GM12878 (cell line): Measurements from ENCODE around the gene SPEM2. TPM values are rescaled to one million over a fixed set of nuclear protein-coding genes. Genes with fewer than 3 reads are reported as not detected.

Experiments used
- ATAC-seq: fragments of 200-7000 bp; cut with Tn5 transposase; 3 replicates; pipeline ENCODE4 v1.9.1; 2020; ENCODE audit warnings: mild to moderate bottlenecking, moderate library complexity
- BruUV-seq: library from RNA; stranded (reverse); fragments of 400-500 nt; replicated peaks from 2 replicates; lab custom pipeline; 2021; lab: Mats Ljungman, UMichigan
- CTCF ChIA-PET: fragments of 300-600 bp; sonication (Branson Sonifier 250); formaldehyde crosslinking; extraction: SDS; loops from one replicate; lab custom pipeline; 2021; ENCODE audit warnings: inconsistent platforms; lab: Yijun Ruan, JAX
- POLR2A ChIA-PET: fragments of 350-600 bp; formaldehyde crosslinking; extraction: SDS; loops from one replicate; lab custom pipeline; 2021; ENCODE audit warnings: inconsistent platforms; lab: Charles Lee
- RAD21 ChIA-PET: fragments of 300-600 bp; sonication (Branson Sonifier 250); formaldehyde crosslinking; loops from one replicate; lab custom pipeline; 2023; ENCODE audit warnings: antibody characterized with exemption; ENCODE audit not compliant: unreplicated experiment; lab: Charles Lee
- SMC1A ChIA-PET: fragments of 300-600 bp; sonication (Branson Sonifier 250); formaldehyde crosslinking; loops from one replicate; lab custom pipeline; 2023; ENCODE audit not compliant: unreplicated experiment, uncharacterized antibody; lab: Charles Lee
- DNase-seq: peaks from one replicate; pipeline ENCODE4 v3.0.0-alpha.2; 2011; ENCODE audit warnings: low read depth, low spot score
- FAIRE-seq: peaks from 3 replicates; lab custom pipeline; 2011; peaks lifted over from hg19 to GRCh38; lab: Jason Lieb, UNC
- H2AFZ ChIP-seq: 2 replicates; pipeline ENCODE4 v1.6.0; 2011; ENCODE audit warnings: low read depth, low read length, control low read depth; ENCODE audit not compliant: control insufficient read depth
- H3K27ac ChIP-seq: 2 replicates; pipeline ENCODE4 v1.5.1; 2011; ENCODE audit warnings: control low read depth; ENCODE audit not compliant: control insufficient read depth, insufficient read depth
- H3K27me3 ChIP-seq, 2 experiments: replicated peaks in 1 of 2; 2 replicates each; pipeline versions ENCODE4 v1.6.0 to v1.6.1; 2011; ENCODE audit warnings: low read length in 1 of 2; ENCODE audit not compliant: control insufficient read depth in 2 of 2, insufficient read depth in 2 of 2
- H3K36me3 ChIP-seq, 2 experiments: 2 replicates each; pipeline ENCODE4 v1.5.1; 2011; ENCODE audit warnings: low read length in 1 of 2; ENCODE audit not compliant: control insufficient read depth in 2 of 2, insufficient read depth in 2 of 2
- H3K4me1 ChIP-seq: 2 replicates; pipeline ENCODE4 v1.6.1; 2011; ENCODE audit warnings: mild to moderate bottlenecking, low read length, moderate library complexity, mixed read lengths; ENCODE audit not compliant: control insufficient read depth, insufficient read depth
- H3K4me2 ChIP-seq: 2 replicates; pipeline ENCODE4 v1.6.0; 2011; ENCODE audit warnings: control low read depth; ENCODE audit not compliant: control insufficient read depth, insufficient read depth
- H3K4me3 ChIP-seq: fragments of 200-600 bp; sonication (generic); 2 replicates; pipeline ENCODE4 v1.5.1; 2016
- H3K79me2 ChIP-seq: 2 replicates; pipeline ENCODE4 v1.6.0; 2011; ENCODE audit warnings: low read length; ENCODE audit not compliant: control insufficient read depth, insufficient read depth
- H3K9ac ChIP-seq: 2 replicates; pipeline ENCODE4 v1.8.0; 2011; ENCODE audit warnings: low read length, control low read depth, mixed read lengths; ENCODE audit not compliant: control insufficient read depth, insufficient read depth
- H3K9me3 ChIP-seq: replicated peaks from 3 replicates; pipeline ENCODE4 v1.5.1; 2011; ENCODE audit warnings: mild to moderate bottlenecking, low read length; ENCODE audit not compliant: control insufficient read depth, insufficient read depth
- H4K20me1 ChIP-seq: 2 replicates; pipeline ENCODE4 v1.6.0; 2011; ENCODE audit not compliant: control insufficient read depth, insufficient read depth
- CBFB ChIP-seq: IDR thresholded peaks from 2 replicates; pipeline ENCODE4 v1.6.1; 2016; ENCODE audit warnings: antibody characterized with exemption, low read depth
- CEBPB ChIP-seq, 2 experiments: fragments of 150-350 bp in 1 of 2; IDR thresholded peaks; 2 replicates each; pipeline ENCODE4 v1.6.1; 2012 to 2014; ENCODE audit warnings: low read depth in 2 of 2, low read length in 2 of 2, borderline replicate concordance in 1 of 2, inconsistent platforms in 1 of 2
- HCFC1 ChIP-seq: fragments of 150-350 bp; IDR thresholded peaks from 2 replicates; pipeline ENCODE4 v1.6.1; 2014; ENCODE audit warnings: low read length
- MEF2B ChIP-seq: fragments of 450-650 bp; IDR thresholded peaks from 2 replicates; pipeline ENCODE4 v1.6.1; 2018; ENCODE audit warnings: mild to moderate bottlenecking, moderate library complexity; ENCODE audit not compliant: partially characterized antibody, poor library complexity, severe bottlenecking
- NBN ChIP-seq: fragments of 450-650 bp; IDR thresholded peaks from 2 replicates; pipeline ENCODE4 v1.6.1; 2016
- NFXL1 ChIP-seq: fragments of 450-650 bp; IDR thresholded peaks from 2 replicates; pipeline ENCODE4 v1.6.1; 2017; ENCODE audit warnings: antibody characterized with exemption, mild to moderate bottlenecking, borderline replicate concordance
- NFYA ChIP-seq: IDR thresholded peaks from 2 replicates; pipeline ENCODE4 v1.6.1; 2011; ENCODE audit warnings: low read depth, mild to moderate bottlenecking, low read length, improper control_type of control experiment, borderline replicate concordance
- PAX8 ChIP-seq: fragments of 450-650 bp; IDR thresholded peaks from 2 replicates; pipeline ENCODE4 v1.6.1; 2017; ENCODE audit warnings: mild to moderate bottlenecking, moderate library complexity
- POLR2AphosphoS5 ChIP-seq: IDR thresholded peaks from 2 replicates; pipeline ENCODE4 v1.6.1; 2011; ENCODE audit warnings: mild to moderate bottlenecking, low read length, inconsistent platforms
- RCOR1 ChIP-seq: conservative IDR thresholded peaks from 2 replicates; pipeline ENCODE4 v1.6.1; 2012; ENCODE audit warnings: low read depth, low read length, improper control_type of control experiment
- RELA ChIP-seq: fragments of 450-650 bp; IDR thresholded peaks from 2 replicates; pipeline ENCODE4 v1.8.0; 2014; ENCODE audit warnings: borderline replicate concordance; ENCODE audit not compliant: partially characterized antibody
- SIN3A ChIP-seq: IDR thresholded peaks from 2 replicates; pipeline ENCODE4 v1.6.1; 2012; ENCODE audit warnings: low read depth, low read length, improper control_type of control experiment
- TAF1 ChIP-seq: IDR thresholded peaks from 2 replicates; pipeline ENCODE4 v1.6.1; 2011; ENCODE audit warnings: mild to moderate bottlenecking, low read depth, low read length, borderline replicate concordance
- ZSCAN29 ChIP-seq: fragments of 450-650 bp; IDR thresholded peaks from 2 replicates; pipeline ENCODE4 v1.6.1; 2017; ENCODE audit warnings: mild to moderate bottlenecking, moderate library complexity
- WGBS: methylation state at CpG from one replicate; pipeline ENCODE4 v1.1.6; 2016; ENCODE audit warnings: low lambda C conversion rate; ENCODE audit not compliant: insufficient replicate concordance, insufficient coverage; ENCODE audit errors: missing lambda C conversion rate; 5-methylcytosine and 5-hydroxymethylcytosine counted together
- in situ Hi-C: fragments of 300-500 bp; cut with MboI; formaldehyde crosslinking; loops from 9 replicates; pipeline ENCODE4 v1.14.3; 2018; ENCODE audit warnings: mixed read lengths
- intact Hi-C: fragments of 100-400 bp; cut with micrococcal nuclease; formaldehyde crosslinking; loops from one replicate; pipeline ENCODE4 v1.14.2; 2022; ENCODE audit not compliant: unreplicated experiment
- polyA plus RNA-seq, 11 experiments: library from polyadenylated mRNA; depleted of rRNA in 4 of 11; unstranded in 6 of 11; stranded (reverse) in 5 of 11; fragments of >200 nt; fragmentation: Nextera tagmentation in 4 of 11; fragmentation: Illumina TruSeq in 1 of 11; extraction: Ambion mirVana in 4 of 11; extraction: Trizol in 1 of 11; gene quantifications; 1 replicate in 1 of 11; 2 replicates in 10 of 11; pipeline versions ENCODE4 v1.2.1 to v1.2.3, GENCODE V29; 2011 to 2016; ENCODE audit warnings: inconsistent platforms in 2 of 11, missing spikeins in 2 of 11, low read depth in 1 of 11
- total RNA-seq, 4 experiments: library from RNA; depleted of rRNA in 3 of 4; stranded (reverse); fragments of >200 nt in 3 of 4; fragmentation: Illumina TruSeq in 1 of 4; extraction: Trizol in 1 of 4; gene quantifications; 2 replicates each; pipeline versions ENCODE4 v1.2.1 to v1.2.3, GENCODE V29; 2013 to 2021
- TF ChIP-seq, protein P1 (sequence below): fragments of 150-350 bp; IDR thresholded peaks from 2 replicates; pipeline ENCODE4 v1.6.1; 2014; ENCODE audit warnings: mild to moderate bottlenecking, low read depth, low read length
- TF ChIP-seq, protein P2 (sequence below): fragments of 450-650 bp; IDR thresholded peaks from 2 replicates; pipeline ENCODE4 v1.6.1; 2016; ENCODE audit warnings: mild to moderate bottlenecking
- TF ChIP-seq, protein P3 (sequence below): fragments of 150-350 bp; IDR thresholded peaks from 2 replicates; pipeline ENCODE4 v1.6.1; 2016; ENCODE audit warnings: low read depth, low read length

Gene SPEM2
- total and polyA plus RNA-seq, 10 of the 15 experiments (the other 5 are each of a cell fraction or from before 2014, with no cell fraction given): not detected

GRCh38 chr17:7405350-7406234 lies 19.8 kb upstream of the SPEM2 start (continued):
- no peak for TF ChIP-seq POLR2AphosphoS5
- no peak for TF ChIP-seq MEF2B
- TF ChIP-seq, protein P1, sequence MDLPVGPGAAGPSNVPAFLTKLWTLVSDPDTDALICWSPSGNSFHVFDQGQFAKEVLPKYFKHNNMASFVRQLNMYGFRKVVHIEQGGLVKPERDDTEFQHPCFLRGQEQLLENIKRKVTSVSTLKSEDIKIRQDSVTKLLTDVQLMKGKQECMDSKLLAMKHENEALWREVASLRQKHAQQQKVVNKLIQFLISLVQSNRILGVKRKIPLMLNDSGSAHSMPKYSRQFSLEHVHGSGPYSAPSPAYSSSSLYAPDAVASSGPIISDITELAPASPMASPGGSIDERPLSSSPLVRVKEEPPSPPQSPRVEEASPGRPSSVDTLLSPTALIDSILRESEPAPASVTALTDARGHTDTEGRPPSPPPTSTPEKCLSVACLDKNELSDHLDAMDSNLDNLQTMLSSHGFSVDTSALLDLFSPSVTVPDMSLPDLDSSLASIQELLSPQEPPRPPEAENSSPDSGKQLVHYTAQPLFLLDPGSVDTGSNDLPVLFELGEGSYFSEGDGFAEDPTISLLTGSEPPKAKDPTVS: no peak
- TF ChIP-seq, all 136 proteins: peak for 0

- no peak overlapping the region for H3K4me2 ChIP-seq
- H4K20me1 ChIP-seq: no peaks in the 10 kb centered on the region
- H2AFZ ChIP-seq: no peak overlapping the region
- H3K27ac ChIP-seq: no peak overlapping the region
- H3K27me3 ChIP-seq: peaks cover 0 to 6% of the 10 kb centered on the region in 2 experiments; a peak in 2 of 4 replicates
- peaks cover 2% of the 10 kb centered on the region for H3K79me2 ChIP-seq
- H3K9ac ChIP-seq: no peak overlapping the region
- ChIA-PET SMC1A (no interaction called here), RAD21 (no interaction called here), CTCF (interaction anchor here (0.6 to 0.8 kb wide), 2 partner anchors 51 to 281 kb away, joined by 3 read pairs; partner anchors contain the start of gene TP53), POLR2A (interaction anchor here (0.6 kb wide), 1 partner anchor 120 kb away, joined by 3 read pairs; no protein-coding TSS in a partner anchor)
- no peaks in the 10 kb centered on the region for H3K9me3 ChIP-seq
- no TSS peak for BruUV-seq
- DNase-seq (no peak), ATAC-seq (no peak), FAIRE-seq (no peak)
- 57% methylated on average over 9 of the region's 12 CpGs for WGBS
- no peaks in the 10 kb centered on the region for H3K36me3 ChIP-seq
- H3K4me3 ChIP-seq: no peak overlapping the region
- peaks cover 3% of the 10 kb centered on the region; the same call in 1 of the 2 replicates for H3K4me1 ChIP-seq
- in situ Hi-C loops: no loop called here
- intact Hi-C loops: no loop called here
- TF ChIP-seq, protein P2, sequence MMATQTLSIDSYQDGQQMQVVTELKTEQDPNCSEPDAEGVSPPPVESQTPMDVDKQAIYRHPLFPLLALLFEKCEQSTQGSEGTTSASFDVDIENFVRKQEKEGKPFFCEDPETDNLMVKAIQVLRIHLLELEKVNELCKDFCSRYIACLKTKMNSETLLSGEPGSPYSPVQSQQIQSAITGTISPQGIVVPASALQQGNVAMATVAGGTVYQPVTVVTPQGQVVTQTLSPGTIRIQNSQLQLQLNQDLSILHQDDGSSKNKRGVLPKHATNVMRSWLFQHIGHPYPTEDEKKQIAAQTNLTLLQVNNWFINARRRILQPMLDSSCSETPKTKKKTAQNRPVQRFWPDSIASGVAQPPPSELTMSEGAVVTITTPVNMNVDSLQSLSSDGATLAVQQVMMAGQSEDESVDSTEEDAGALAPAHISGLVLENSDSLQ: no peak
- TF ChIP-seq RELA: no peak
- TF ChIP-seq NBN: no peak
- TF ChIP-seq NFXL1: no peak
- no peak for TF ChIP-seq CBFB
- no peak for TF ChIP-seq RCOR1
- no peak for TF ChIP-seq ZSCAN29
- TF ChIP-seq HCFC1: no peak
- no peak for TF ChIP-seq SIN3A
- no peak for TF ChIP-seq TAF1
- no peak for TF ChIP-seq NFYA
- no peak for TF ChIP-seq PAX8
- TF ChIP-seq, protein P3, sequence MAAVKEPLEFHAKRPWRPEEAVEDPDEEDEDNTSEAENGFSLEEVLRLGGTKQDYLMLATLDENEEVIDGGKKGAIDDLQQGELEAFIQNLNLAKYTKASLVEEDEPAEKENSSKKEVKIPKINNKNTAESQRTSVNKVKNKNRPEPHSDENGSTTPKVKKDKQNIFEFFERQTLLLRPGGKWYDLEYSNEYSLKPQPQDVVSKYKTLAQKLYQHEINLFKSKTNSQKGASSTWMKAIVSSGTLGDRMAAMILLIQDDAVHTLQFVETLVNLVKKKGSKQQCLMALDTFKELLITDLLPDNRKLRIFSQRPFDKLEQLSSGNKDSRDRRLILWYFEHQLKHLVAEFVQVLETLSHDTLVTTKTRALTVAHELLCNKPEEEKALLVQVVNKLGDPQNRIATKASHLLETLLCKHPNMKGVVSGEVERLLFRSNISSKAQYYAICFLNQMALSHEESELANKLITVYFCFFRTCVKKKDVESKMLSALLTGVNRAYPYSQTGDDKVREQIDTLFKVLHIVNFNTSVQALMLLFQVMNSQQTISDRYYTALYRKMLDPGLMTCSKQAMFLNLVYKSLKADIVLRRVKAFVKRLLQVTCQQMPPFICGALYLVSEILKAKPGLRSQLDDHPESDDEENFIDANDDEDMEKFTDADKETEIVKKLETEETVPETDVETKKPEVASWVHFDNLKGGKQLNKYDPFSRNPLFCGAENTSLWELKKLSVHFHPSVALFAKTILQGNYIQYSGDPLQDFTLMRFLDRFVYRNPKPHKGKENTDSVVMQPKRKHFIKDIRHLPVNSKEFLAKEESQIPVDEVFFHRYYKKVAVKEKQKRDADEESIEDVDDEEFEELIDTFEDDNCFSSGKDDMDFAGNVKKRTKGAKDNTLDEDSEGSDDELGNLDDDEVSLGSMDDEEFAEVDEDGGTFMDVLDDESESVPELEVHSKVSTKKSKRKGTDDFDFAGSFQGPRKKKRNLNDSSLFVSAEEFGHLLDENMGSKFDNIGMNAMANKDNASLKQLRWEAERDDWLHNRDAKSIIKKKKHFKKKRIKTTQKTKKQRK: no peak
- TF ChIP-seq CEBPB (IDR thresholded peaks at IDR 0.05; ENCODE audit: borderline replicate concordance in 1 of 2, low read depth in 2 of 2, low read length in 2 of 2): no peak
Observed at GRCh38 chr17:7406235-7406825, 19.1 kb upstream of the SPEM2 start.
